ENCODE measurements around the gene TMIGD2.

DNA sequence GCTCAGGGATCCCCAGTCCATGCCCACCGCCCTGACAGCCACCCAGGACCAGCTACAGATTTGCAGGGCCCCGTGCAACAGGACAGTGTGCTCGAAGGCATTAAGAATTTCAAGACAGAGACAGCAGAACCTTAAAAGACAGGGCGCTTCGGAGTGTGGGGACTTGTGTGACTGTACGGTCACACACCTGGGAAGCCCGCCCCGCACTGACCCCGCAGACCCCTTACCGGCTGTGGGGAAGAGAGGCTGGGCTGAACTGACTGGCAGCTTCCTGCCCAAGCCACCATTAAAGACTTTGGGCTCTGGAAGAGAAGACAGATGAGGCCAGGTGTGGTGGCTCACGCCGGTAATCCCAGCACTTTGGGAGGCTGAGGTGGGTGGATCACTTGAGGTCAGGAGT, 22.0 kb upstream of the TMIGD2 start:
- TF ChIP-seq, protein P1, sequence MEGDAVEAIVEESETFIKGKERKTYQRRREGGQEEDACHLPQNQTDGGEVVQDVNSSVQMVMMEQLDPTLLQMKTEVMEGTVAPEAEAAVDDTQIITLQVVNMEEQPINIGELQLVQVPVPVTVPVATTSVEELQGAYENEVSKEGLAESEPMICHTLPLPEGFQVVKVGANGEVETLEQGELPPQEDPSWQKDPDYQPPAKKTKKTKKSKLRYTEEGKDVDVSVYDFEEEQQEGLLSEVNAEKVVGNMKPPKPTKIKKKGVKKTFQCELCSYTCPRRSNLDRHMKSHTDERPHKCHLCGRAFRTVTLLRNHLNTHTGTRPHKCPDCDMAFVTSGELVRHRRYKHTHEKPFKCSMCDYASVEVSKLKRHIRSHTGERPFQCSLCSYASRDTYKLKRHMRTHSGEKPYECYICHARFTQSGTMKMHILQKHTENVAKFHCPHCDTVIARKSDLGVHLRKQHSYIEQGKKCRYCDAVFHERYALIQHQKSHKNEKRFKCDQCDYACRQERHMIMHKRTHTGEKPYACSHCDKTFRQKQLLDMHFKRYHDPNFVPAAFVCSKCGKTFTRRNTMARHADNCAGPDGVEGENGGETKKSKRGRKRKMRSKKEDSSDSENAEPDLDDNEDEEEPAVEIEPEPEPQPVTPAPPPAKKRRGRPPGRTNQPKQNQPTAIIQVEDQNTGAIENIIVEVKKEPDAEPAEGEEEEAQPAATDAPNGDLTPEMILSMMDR (IDR thresholded peaks at IDR 0.05) = no peak
- TF ChIP-seq POLR2A (IDR thresholded peaks at IDR 0.05) = no peak
